ENCODE results near the gene MED1. TPM values are rescaled to one million over a fixed set of nuclear protein-coding genes. Genes with fewer than 3 reads are reported as not detected.
"Not testable (repeated sequence)": the region's sequence is repeated elsewhere in the genome, so short reads cannot be mapped to it uniquely, and the experiment has no call there.

The MED1 gene, protein sequence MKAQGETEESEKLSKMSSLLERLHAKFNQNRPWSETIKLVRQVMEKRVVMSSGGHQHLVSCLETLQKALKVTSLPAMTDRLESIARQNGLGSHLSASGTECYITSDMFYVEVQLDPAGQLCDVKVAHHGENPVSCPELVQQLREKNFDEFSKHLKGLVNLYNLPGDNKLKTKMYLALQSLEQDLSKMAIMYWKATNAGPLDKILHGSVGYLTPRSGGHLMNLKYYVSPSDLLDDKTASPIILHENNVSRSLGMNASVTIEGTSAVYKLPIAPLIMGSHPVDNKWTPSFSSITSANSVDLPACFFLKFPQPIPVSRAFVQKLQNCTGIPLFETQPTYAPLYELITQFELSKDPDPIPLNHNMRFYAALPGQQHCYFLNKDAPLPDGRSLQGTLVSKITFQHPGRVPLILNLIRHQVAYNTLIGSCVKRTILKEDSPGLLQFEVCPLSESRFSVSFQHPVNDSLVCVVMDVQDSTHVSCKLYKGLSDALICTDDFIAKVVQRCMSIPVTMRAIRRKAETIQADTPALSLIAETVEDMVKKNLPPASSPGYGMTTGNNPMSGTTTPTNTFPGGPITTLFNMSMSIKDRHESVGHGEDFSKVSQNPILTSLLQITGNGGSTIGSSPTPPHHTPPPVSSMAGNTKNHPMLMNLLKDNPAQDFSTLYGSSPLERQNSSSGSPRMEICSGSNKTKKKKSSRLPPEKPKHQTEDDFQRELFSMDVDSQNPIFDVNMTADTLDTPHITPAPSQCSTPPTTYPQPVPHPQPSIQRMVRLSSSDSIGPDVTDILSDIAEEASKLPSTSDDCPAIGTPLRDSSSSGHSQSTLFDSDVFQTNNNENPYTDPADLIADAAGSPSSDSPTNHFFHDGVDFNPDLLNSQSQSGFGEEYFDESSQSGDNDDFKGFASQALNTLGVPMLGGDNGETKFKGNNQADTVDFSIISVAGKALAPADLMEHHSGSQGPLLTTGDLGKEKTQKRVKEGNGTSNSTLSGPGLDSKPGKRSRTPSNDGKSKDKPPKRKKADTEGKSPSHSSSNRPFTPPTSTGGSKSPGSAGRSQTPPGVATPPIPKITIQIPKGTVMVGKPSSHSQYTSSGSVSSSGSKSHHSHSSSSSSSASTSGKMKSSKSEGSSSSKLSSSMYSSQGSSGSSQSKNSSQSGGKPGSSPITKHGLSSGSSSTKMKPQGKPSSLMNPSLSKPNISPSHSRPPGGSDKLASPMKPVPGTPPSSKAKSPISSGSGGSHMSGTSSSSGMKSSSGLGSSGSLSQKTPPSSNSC (N-terminal part only)
- total RNA-seq (10 to 100 TPM; 85.1 to 87.3 TPM), polyA plus RNA-seq (22.0 TPM)

DNA sequence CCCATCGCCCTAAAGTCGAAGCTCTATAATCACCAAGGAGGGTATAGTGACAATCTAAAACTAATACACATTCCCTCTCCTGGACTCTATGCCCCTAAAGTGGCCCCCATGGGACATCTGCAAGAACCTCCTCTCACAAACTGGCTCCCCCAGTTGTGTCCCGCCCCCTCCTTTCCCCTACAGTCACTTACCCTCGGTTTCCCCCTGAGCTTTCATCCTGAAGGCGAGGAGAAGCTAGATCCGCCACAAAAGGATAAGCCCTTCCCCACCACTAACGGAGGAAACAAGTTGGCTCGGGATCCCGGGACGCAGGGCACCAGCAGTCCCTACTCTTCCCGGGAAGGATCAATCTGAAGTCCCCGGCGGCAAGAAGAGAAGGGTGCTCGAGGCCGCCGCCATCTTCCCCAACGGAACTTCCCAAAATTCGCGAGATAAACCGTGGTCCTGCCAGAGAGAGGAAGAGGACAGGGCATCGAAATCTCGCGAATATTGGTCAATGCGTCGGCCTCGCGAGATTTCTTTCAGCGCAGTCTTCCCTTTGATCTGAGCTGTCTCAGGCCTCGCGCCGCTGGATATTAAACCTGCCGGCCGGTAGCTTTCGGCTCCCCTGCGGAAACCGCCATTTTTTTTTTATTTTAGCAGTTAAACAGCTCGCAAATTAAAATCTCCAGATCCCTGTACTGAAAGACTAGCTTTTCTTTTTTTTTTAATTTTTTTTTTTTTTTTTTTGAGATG is at the start of gene MED1:
Gene MED1 (minus strand): TSS at position 417 of the 735 bp plus-strand sequence. CDS start 201 bp downstream, at position 216.
- Mint-ChIP-seq H3K36me3 (peaks cover 0 to 26% (median 4%) of the 10 kb centered on the region in 3 donors), H3K27ac (peak within 1 kb of the TSS; percentile 96 to 99 (median 98)), H3K4me1 (peaks cover 24 to 33% (median 26%) of the 10 kb centered on the region in 3 donors), H3K9me3 (no peaks in the 10 kb centered on the region), H3K27me3 (no peaks in the 10 kb centered on the region), H3K4me3 (peak within 1 kb of the TSS; percentile 91 to 99 (median 97))
- Histone ChIP-seq H3K4me3 (ENCODE audit: low read length) (peak within 1 kb of the TSS; percentile 91), H3K4me1 (ENCODE audit: insufficient read depth, low read length) (peaks cover 17% of the 10 kb centered on the region), H3K9me3 (ENCODE audit: low read length) (no peaks in the 10 kb centered on the region), H3K27me3 (ENCODE audit: insufficient read depth, low read length, poor library complexity, severe bottlenecking) (no peaks in the 10 kb centered on the region), H3K36me3 (ENCODE audit: insufficient read depth, low read length) (no peaks in the 10 kb centered on the region), H3K27ac (ENCODE audit: low read depth, low read length) (peak within 1 kb of the TSS; percentile 87)
- DNase-seq = peak; percentile 85 to 94 (median 92)
- CTCF ChIA-PET = interaction anchor here (0.9 to 2.0 kb wide), 4 partner anchors 9 to 11 kb away, joined by 3 to 22 read pairs (median 4); partner anchors contain the start of gene CDK12
- POLR2A ChIA-PET = interaction anchor here (0.5 to 3.4 kb wide), 9 partner anchors 9 to 422 kb away, joined by 3 to 84 read pairs (median 3); partner anchors contain the start of gene CDK12

DNA sequence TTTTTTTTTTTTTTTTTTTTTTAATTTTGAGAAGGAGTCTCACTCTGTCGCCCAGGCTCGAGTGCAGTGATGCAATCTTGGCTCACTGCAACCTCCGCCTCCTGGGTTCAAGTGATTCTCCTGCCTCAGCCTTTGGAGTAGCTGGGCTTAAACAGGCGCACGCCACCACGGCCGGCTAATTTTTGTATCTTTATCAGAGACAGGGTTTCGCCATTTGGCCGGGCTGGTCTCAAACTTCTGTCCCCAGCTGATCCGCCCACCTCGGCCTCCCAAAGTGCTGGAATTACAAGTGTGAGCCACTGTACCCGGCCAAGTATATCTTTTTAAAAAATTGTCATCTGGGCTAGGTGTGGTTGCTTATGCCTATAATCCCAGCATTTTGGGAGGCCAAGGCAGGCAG is 45.9 kb upstream of the MED1 start:
- DNase-seq; POLR2A ChIA-PET; H3K27me3 Mint-ChIP-seq; H3K27ac ChIP-seq (ENCODE audit: low read depth, low read length); CTCF ChIA-PET; H3K27ac Mint-ChIP-seq; H3K4me3 Mint-ChIP-seq; H3K4me3 ChIP-seq (ENCODE audit: low read length); H3K4me1 ChIP-seq (ENCODE audit: insufficient read depth, low read length); H3K9me3 ChIP-seq (ENCODE audit: low read length); H3K9me3 Mint-ChIP-seq; H3K4me1 Mint-ChIP-seq; H3K27me3 ChIP-seq (ENCODE audit: insufficient read depth, low read length, poor library complexity, severe bottlenecking): not testable (repeated sequence)
- peaks cover 16% of the 10 kb centered on the region for H3K36me3 ChIP-seq (ENCODE audit: insufficient read depth, low read length)
- peaks cover 3 to 78% (median 9%) of the 10 kb centered on the region in 3 donors for H3K36me3 Mint-ChIP-seq

DNA sequence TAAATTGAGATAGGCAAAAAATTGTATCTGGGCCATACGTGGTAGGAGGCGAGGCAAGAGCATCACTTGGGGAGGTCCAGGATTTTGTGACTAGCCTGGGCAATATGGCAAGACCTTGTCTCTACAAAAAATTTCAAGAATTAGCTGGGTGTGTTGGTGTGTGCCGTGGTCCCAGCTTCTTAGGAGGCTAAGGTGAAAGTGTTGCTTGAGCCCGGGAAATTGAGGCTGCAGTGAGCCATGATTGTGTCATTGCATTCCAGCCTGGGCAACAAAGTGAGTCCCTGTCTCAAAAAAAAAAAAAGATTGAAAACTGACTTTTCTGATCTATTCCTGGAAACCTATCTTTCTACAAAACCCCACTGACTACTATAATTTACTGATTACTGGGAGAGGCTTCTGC is 36.9 kb upstream of the MED1 start:
- Mint-ChIP-seq H3K36me3 (peaks cover 3 to 45% (median 9%) of the 10 kb centered on the region in 3 donors), H3K4me3 (no peak overlapping the region), H3K27ac (peak overlapping the region in 1 of 8 donors; percentile 14), H3K27me3 (no peaks in the 10 kb centered on the region), H3K9me3 (no peaks in the 10 kb centered on the region), H3K4me1 (peaks cover 10 to 23% (median 14%) of the 10 kb centered on the region in 3 donors)
- H3K27ac ChIP-seq (ENCODE audit: low read depth, low read length) = no peak overlapping the region
- ChIA-PET POLR2A (no interaction called here), CTCF (interaction anchor here (1.1 kb wide), 2 partner anchors 12 to 89 kb away, joined by 3 read pairs; no protein-coding TSS in a partner anchor)
- H3K27me3 ChIP-seq (ENCODE audit: insufficient read depth, low read length, poor library complexity, severe bottlenecking) = no peaks in the 10 kb centered on the region
- DNase-seq = no peak
- H3K9me3 ChIP-seq (ENCODE audit: low read length) = no peaks in the 10 kb centered on the region
- H3K4me1 ChIP-seq (ENCODE audit: insufficient read depth, low read length) = no peaks in the 10 kb centered on the region
- H3K4me3 ChIP-seq (ENCODE audit: low read length) = no peak overlapping the region
- peaks cover 7% of the 10 kb centered on the region for H3K36me3 ChIP-seq (ENCODE audit: insufficient read depth, low read length)

DNA sequence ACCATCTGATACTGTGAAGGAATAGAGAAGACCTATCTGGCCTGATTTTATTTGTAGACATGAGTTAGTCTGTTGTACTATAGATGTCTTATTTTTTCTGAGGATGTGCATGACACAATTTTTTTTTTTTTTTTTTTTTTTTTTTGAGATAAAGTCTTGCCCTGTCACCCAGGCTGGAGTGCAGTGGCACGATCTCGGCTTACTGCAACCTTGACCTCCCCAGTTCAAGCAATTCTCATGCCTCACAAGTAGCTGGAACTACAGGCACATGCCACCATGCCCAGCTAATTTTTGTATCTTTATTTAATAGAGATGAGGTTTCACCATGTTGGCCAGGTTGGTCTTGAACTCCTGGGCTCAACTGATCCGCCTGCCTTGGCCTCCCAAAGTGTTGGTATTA is 36.4 kb upstream of the MED1 start:
- CTCF ChIA-PET; H3K4me3 ChIP-seq (ENCODE audit: low read length); DNase-seq; H3K27me3 Mint-ChIP-seq; H3K4me3 Mint-ChIP-seq; H3K9me3 Mint-ChIP-seq; POLR2A ChIA-PET; H3K9me3 ChIP-seq (ENCODE audit: low read length); H3K4me1 ChIP-seq (ENCODE audit: insufficient read depth, low read length); H3K27ac ChIP-seq (ENCODE audit: low read depth, low read length); H3K27me3 ChIP-seq (ENCODE audit: insufficient read depth, low read length, poor library complexity, severe bottlenecking); H3K36me3 ChIP-seq (ENCODE audit: insufficient read depth, low read length): not testable (repeated sequence)
- Mint-ChIP-seq H3K36me3 (peaks cover 3 to 40% (median 9%) of the 10 kb centered on the region in 3 donors), H3K4me1 (peaks cover 10 to 23% (median 14%) of the 10 kb centered on the region in 3 donors), H3K27ac (peak overlapping the region in 1 of 8 donors; percentile 64)

DNA sequence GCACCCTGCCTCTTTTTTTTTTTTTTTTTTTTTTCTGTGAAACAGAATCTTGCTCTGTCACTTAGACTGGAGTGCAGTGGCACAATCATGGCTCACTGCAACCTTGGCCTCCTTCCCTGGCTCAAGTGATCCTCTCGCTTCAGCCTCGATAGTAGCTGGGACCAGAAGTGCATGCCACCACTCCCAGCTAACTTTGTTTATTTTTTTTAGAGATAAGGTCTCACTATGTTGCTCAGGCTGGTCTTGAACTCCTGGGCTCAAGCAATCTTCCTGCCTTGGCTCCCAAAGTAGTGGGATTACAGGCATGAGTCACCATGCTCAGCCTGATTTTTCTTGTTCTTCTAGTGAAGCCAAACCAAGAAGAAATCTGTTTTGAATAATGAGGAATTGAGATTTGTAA is 35.2 kb upstream of the MED1 start:
- no peaks in the 10 kb centered on the region for H3K9me3 Mint-ChIP-seq
- ChIA-PET POLR2A (interaction anchor here (0.5 to 0.6 kb wide), 2 partner anchors 20 to 72 kb away, joined by 3 to 14 read pairs; no protein-coding TSS in a partner anchor), CTCF (no interaction called here)
- H3K27me3 Mint-ChIP-seq = no peaks in the 10 kb centered on the region
- no peaks in the 10 kb centered on the region for H3K27me3 ChIP-seq (ENCODE audit: insufficient read depth, low read length, poor library complexity, severe bottlenecking)
- H3K9me3 ChIP-seq (ENCODE audit: low read length) = no peaks in the 10 kb centered on the region
- no peak overlapping the region for H3K4me3 ChIP-seq (ENCODE audit: low read length)
- H3K27ac Mint-ChIP-seq = peak overlapping the region in 1 of 8 donors; percentile 38
- peaks cover 6% of the 10 kb centered on the region for H3K36me3 ChIP-seq (ENCODE audit: insufficient read depth, low read length)
- peaks cover 3 to 40% (median 9%) of the 10 kb centered on the region in 3 donors for H3K36me3 Mint-ChIP-seq
- H3K27ac ChIP-seq (ENCODE audit: low read depth, low read length) = no peak overlapping the region
- no peak for DNase-seq
- peaks cover 10 to 23% (median 14%) of the 10 kb centered on the region in 3 donors for H3K4me1 Mint-ChIP-seq
- no peaks in the 10 kb centered on the region for H3K4me1 ChIP-seq (ENCODE audit: insufficient read depth, low read length)
- no peak overlapping the region for H3K4me3 Mint-ChIP-seq

DNA sequence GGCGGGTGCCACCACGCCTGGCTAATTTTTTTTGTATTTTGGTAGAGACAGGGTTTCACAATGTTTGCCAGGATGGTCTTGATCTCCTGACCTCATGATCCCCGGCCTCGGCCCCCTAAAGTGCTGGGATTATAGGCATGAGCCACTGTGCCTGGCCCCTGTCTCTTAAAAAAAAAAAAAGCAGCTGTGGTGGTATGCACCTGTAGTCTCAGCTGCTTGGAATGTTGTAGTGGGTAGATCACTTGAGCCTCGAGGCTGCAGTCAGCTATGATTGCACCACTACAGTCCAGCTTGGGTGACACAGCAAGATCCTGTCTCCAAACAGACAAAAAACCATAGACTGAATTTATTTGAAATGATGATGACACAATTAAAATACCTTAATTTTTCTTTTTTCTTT is 34.5 kb upstream of the MED1 start:
- Mint-ChIP-seq H3K4me3 (no peak overlapping the region), H3K27ac (no peak overlapping the region), H3K36me3 (peaks cover 2 to 36% (median 6%) of the 10 kb centered on the region in 3 donors), H3K9me3 (no peaks in the 10 kb centered on the region), H3K27me3 (no peaks in the 10 kb centered on the region), H3K4me1 (peaks cover 10 to 22% (median 14%) of the 10 kb centered on the region in 3 donors)
- H3K27me3 ChIP-seq (ENCODE audit: insufficient read depth, low read length, poor library complexity, severe bottlenecking) = no peaks in the 10 kb centered on the region
- no peaks in the 10 kb centered on the region for H3K9me3 ChIP-seq (ENCODE audit: low read length)
- POLR2A ChIA-PET = interaction anchor here (0.5 kb wide), 2 partner anchors 72 to 504 kb away, joined by 3 to 6 read pairs; no protein-coding TSS in a partner anchor
- H3K27ac ChIP-seq (ENCODE audit: low read depth, low read length) = no peak overlapping the region
- H3K4me1 ChIP-seq (ENCODE audit: insufficient read depth, low read length) = no peaks in the 10 kb centered on the region
- H3K36me3 ChIP-seq (ENCODE audit: insufficient read depth, low read length) = peaks cover 3% of the 10 kb centered on the region
- no peak for DNase-seq
- no peak overlapping the region for H3K4me3 ChIP-seq (ENCODE audit: low read length)
- CTCF ChIA-PET = interaction anchor here (0.9 kb wide), 1 partner anchor 24 kb away, joined by 3 read pairs; no protein-coding TSS in a partner anchor

DNA sequence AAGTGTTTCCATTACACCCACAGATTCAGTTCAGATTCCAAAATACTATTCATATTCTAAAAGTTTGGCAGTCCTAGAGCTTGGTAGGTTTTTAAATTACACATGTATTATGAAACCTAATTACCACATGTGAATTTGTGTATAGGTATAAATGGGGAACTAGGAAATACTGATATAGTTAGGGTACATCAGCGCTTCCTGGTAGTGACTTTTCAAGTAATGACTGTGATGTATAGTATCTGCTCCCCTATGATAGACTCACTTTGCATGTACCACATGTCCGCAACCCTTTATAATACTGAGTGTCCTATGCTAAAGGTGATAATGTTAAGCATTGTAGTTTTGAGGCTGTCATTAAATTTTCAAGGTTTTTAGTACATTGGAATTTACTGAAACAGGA is 33.1 kb upstream of the MED1 start:
- H3K4me3 ChIP-seq (ENCODE audit: low read length) = no peak overlapping the region
- ChIA-PET POLR2A (no interaction called here), CTCF (no interaction called here)
- no peak for DNase-seq
- H3K27me3 ChIP-seq (ENCODE audit: insufficient read depth, low read length, poor library complexity, severe bottlenecking) = no peaks in the 10 kb centered on the region
- Mint-ChIP-seq H3K4me3 (no peak overlapping the region), H3K36me3 (peaks cover 0 to 43% (median 5%) of the 10 kb centered on the region in 3 donors), H3K4me1 (peaks cover 10 to 23% (median 12%) of the 10 kb centered on the region in 3 donors), H3K27ac (no peak overlapping the region), H3K9me3 (no peaks in the 10 kb centered on the region), H3K27me3 (no peaks in the 10 kb centered on the region)
- H3K36me3 ChIP-seq (ENCODE audit: insufficient read depth, low read length) = no peaks in the 10 kb centered on the region
- no peak overlapping the region for H3K27ac ChIP-seq (ENCODE audit: low read depth, low read length)
- no peaks in the 10 kb centered on the region for H3K9me3 ChIP-seq (ENCODE audit: low read length)
- H3K4me1 ChIP-seq (ENCODE audit: insufficient read depth, low read length) = no peaks in the 10 kb centered on the region
